Measurements from ENCODE around the gene LBR.
"Not testable (repeated sequence)": the region's sequence is repeated elsewhere in the genome, so short reads cannot be mapped to it uniquely, and the experiment has no call there.

The LBR gene

DNA sequence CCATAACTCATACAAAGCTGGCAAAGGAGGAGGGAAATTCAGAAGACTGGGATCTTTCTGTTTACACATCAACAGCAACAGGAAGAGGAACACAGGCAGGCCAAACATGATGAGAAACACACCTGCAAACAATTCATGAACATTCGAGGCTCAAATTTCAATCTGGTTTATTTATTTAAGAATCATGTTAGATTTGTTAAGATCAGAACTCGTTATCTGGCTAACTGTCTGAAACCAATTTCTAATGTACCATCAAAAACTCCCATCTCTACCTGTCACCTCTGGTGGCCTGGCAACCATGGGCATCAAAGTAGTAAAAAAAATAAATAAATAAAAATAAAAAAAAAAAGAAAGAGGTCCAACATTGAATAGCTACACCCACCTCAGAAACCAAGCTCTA lies 9.8 kb downstream of the LBR start:
- no peak for DNase-seq

GRCh38 chr1:225415967-225416745 lies 11.7 kb downstream of the LBR start:
- DNase-seq: no peak

DNA sequence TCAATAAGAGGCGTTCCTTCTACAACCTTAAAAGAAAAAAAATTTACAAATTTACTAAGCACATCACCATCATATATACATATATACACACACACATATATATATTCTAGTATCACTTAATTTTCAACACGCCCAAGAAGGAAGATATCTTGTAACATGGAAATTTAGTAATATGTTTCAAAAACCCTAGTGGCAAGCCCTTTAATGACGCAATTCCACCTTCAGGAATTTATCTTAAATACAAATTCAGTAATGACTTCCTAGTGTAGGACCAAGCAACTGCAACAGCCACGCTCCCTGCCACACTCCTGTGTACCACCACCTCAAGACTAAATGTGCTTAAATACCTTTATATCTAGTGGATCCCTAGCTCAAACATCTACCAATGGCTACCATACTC lies 12.5 kb downstream of the LBR start:
- no peak for DNase-seq

DNA sequence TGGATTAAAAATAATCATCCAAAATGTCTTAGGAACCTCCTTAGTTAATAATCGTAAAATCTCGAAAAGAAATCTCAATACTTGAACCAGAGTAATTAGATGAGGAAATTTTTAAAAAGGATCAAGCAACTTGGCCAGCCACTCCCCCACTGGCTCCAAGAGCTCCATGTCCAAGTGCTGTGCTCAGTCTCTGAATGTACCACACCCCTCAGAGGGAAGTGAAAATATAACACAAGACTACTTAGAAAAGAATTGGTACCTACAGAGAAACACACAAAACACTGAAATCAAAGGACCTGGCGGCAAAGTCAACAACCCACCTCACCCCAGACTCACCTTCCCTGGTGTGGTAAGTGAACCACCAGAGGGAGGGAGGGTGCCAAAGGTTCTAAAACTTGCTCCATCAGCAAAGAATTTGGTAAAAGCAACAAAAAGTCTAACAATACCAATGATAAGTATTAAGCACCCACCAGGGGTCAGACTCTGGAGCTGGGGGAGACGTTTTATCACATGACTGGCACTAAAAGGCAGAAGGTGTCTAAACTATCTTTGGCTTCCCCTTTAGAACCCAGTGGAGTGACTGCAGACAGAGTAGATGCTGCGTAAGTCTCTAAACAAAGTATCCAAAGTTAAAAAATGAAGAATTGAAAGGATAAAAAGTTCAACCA lies 14.0 kb downstream of the LBR start:
- no peak for DNase-seq

DNA sequence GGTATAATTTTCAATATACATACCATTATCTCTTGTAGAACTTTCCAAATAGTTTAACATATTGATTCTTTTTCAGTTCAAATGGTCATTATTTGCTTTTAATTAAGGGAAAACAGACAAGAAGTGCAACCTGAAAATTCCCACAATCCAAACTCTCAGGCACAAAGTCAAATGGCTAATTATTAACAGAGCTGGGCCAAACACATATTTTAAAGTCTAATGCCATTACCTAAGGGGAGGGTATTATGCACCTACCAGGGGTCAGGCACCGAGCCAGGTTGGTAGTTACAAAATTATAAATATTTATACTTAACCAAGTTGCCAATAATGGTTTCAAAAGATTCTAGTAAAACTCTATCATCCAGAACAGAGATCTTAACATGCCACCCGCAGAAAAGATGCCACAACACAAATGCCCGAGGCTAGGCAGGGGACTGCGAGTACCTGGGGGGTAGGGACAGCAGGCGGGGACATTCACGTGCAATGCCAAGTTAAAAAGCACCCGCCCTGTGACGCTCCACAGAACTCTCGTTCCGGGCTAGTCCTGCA lies 15.0 kb downstream of the LBR start:
- no peak for DNase-seq

DNA sequence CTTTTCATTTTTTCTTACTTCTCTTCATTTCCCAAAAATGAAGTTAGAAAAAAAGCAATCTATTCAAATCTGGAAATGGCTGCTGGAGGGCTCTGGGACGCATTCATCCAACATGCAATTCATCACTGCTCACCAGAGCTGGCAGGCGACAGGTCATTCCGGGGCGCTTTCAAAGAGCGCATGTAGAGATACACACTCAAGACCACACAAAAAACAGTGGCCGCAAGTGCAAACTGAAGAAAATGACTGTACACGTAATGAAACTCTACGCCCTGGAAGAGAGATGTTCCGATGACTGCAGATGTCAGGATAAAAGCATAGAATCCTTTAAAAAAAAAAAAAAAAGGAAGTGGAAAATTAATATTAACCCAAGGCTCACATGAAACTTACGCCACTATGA lies 15.5 kb downstream of the LBR start:
- no peak for DNase-seq

DNA sequence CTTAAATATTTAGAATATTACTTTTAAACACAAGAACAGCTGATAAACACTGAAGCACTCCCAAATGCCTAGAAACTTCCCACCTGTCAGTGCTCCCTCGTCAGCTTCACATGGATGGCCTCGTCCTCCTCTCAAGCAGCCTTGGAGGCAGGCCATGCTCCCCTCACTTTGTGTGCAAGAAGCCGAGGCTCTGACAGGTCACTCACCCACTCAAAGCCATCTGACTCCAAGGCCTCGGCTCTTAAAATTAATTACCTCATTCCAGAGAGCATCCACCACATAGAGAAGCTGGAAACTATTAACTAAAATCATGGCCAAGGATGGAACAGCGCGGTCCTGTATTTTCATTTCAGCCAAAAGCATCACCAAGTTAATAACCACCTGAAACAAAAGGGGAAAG lies 17.8 kb downstream of the LBR start:
- no peak for DNase-seq

DNA sequence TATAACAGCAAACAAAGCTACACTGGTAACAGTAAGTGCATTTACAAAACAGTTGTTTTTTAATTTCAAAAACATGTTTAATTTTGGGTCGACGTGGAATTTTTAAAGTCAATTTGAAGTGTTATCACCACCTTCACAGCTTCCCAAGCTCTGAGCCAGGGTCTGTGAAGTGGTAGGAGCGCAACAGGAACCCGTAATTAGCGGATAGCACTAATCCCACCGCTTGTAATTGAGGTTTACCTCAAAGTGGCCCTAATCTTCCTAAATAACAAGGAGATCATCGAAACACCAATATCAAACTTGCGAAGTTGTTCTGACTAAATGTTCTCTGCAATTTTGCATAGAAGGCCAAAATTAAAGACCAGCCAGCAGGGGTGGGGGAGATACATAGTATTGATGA lies 18.8 kb downstream of the LBR start:
- DNase-seq: no peak

DNA sequence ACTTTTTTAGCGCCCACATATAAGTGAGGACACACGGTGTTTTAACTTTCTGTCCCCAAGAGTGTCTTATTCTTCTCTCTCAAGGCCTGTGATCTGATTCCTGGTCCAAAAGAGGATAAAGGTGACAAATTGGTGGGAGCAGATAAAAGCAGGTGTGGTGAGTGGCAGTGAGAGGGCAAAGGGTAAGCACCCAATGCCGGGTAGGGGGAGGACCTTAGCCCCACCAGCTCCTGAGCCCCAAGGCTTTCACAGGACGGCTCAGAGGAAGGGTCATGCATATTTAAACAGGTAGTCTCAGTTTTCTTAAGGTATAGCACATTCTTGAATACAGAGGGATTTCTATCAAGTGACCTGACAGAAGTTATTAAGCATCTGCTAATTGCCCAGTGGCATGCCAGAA lies 19.6 kb downstream of the LBR start:
- DNase-seq: no peak

GRCh38 chr1:225407755-225408154 lies 20.1 kb downstream of the LBR start:
- no peak for DNase-seq

DNA sequence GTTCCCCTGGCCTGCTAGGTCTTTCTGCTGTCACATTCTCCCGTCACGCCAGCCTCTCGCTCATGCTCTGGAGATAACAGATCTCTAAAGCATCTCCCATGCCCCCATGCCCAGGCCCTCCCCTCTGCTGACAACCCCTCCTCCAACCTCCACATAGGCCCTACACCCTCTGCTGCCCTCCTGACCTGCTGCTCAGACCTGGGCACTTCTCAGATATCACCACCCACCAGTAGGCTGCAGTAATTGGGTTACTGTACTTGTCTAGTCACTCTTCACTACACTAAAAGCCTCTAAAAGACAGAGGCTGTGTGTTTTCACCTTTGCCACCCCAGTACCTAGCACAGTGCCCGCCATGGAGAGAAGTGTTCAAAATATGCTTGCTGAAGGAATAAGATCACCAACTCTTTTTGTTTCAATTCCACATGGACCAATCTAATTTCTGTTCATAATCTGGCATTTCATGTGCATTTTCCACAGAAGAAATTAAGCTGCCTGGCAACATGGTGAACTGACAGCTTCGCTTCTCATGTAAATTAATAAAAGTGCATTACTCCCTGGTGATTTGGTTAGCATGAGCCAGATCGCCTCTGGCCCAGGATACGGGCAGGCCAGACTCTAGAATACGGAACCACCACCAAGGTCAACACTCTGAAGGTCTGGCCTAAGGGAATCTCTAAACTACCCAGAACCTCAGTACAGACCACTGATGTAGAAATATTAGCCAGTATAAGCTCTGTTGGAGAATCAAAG lies 20.7 kb downstream of the LBR start:
- no peak for DNase-seq

GRCh38 chr1:225400968-225401367 lies 26.9 kb downstream of the LBR start:
- DNase-seq: no peak

DNA sequence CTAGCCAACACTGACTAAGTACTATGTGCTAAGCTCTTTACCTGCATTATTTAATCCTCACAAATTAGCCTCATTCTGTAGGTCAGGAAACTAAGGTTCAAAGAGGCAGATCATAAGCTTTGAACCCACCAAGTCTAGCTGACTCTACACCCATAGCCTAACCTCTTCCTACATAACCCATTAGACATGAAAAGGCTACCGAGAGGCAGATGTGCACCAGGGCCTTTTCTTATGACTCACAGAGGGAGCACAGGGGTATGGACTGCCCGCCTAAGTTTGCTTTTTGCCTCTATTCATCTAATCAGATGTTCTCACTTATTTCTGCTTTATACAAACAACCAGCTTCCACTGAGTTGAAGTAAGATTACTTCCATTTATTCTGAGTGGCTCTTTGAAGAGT lies 31.5 kb downstream of the LBR start:
- no peak for DNase-seq

- no peak for DNase-seq
Measured at GRCh38 chr1:225389843-225390242, 38.0 kb downstream of the LBR start.

GRCh38 chr1:225388372-225388771 lies 39.5 kb downstream of the LBR start:
- DNase-seq: no peak

DNA sequence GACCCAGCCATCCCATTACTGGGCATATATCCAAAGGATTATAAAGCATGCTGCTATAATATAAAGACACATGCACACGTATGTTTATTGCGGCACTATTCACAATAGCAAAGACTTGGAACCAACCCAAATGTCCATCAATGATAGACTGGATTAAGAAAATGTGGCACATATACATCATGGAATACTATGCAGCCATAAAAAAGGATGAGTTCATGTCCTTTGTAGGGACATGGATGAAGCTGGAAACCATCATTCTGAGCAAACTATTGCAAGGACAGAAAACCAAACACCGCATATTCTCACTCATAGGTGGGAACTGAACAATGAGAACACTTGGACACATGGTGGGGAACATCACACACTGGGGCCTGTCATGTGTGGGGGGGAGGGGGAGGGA lies 41.0 kb downstream of the LBR start:
- DNase-seq: not testable (repeated sequence)

GRCh38 chr1:225380691-225381090 lies 47.1 kb downstream of the LBR start:
- DNase-seq: no peak

- DNase-seq: no peak
Measured at GRCh38 chr1:225378880-225379279, 49.0 kb downstream of the LBR start.

- no peak for DNase-seq
Measured at GRCh38 chr1:225374996-225375395, 52.8 kb downstream of the LBR start.

GRCh38 chr1:225373155-225373554 lies 54.7 kb downstream of the LBR start:
- no peak for DNase-seq

DNA sequence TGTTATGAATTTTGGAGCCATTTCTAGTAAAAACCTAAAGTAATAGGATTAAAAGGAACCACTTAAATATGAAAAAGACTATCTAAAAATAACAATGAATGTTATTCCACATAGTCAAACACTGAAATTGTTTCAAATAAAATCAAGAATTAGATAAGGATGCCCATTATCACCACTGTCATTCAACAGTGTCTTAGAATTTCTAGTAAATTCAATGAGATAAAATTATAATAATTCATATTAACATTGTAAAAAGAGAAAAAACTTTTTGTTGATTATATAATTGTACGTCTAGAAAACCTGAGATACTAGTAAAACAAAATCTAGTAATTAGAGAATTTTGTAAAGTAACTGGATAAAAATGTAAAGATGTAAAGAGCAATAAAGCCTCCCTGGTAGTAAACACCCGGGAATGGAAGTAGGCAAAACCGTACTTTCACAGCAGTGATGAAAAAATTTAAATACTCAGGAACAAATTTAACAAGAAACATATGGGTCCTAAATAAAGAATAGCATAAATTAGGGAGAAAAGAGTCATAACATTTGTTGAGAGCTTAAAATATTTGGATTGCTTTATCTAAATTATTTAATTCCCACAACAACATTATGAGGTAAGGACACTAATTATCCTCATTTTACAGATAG lies 56.4 kb downstream of the LBR start:
- no peak for DNase-seq

- DNase-seq: no peak
Measured at GRCh38 chr1:225368036-225368552, 59.7 kb downstream of the LBR start.

DNA sequence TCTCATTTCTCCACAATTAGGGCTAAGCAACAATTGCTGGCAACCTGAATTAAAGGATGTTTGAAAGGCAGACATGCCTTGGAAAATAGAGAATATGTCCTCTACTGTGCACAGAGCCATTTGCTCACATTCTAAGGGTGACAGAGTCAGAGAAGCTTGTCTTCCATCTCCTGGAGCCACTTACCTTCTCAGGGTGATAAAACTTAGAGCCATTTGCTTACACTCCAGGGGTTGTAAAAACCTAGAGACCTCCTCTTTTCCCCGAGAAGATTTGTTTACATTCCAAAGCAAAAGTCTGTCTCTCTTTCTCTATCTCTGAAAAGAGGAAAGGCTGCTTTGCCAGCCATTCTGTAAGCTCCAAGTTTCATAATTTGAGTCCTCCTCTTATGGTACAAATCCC lies 61.3 kb downstream of the LBR start:
- DNase-seq: no peak

Data from NCI-H2227 treated with DMSO at 0.1 percent for 48 hours (cell line).